Lung microvascular endothelial cell (primary cell): ENCODE results near the gene JADE1. TPM values are rescaled to one million over a fixed set of nuclear protein-coding genes. Genes with fewer than 3 reads are reported as not detected.

ENCODE experiments used
- DNase-seq, 2 donors: peaks; one replicate each; pipeline versions ENCODE4 v3.0.0 to v3.0.0-alpha.2; 2010; ENCODE audit warnings: low read depth in 2 of 2
- total RNA-seq: library from RNA; depleted of rRNA; stranded (reverse); fragments of >200 nt; gene quantifications from 2 replicates; pipeline ENCODE4 v1.2.1, GENCODE V29; 2014

Gene JADE1
- total RNA-seq, 1 donor from 2014 or later: 6.9 TPM

- no peak for DNase-seq
Observed at GRCh38 chr4:128840711-128841318, 31.3 kb downstream of the JADE1 start.

- no peak for DNase-seq
Observed at GRCh38 chr4:128841402-128841801, 31.9 kb downstream of the JADE1 start.

- no peak for DNase-seq
Observed at GRCh38 chr4:128844931-128845330, 35.4 kb downstream of the JADE1 start.

GRCh38 chr4:128846063-128846462, 36.6 kb downstream of the JADE1 start:
- no peak for DNase-seq

- DNase-seq: no peak
Observed at GRCh38 chr4:128847082-128847724, 37.7 kb downstream of the JADE1 start.

GRCh38 chr4:128848461-128848860, 39.0 kb downstream of the JADE1 start:
- no peak for DNase-seq

- DNase-seq: no peak
Observed at GRCh38 chr4:128850252-128850651, 40.8 kb downstream of the JADE1 start.

- no peak for DNase-seq
Observed at GRCh38 chr4:128853741-128854140, 44.2 kb downstream of the JADE1 start.

GRCh38 chr4:128854433-128854832, 44.9 kb downstream of the JADE1 start:
- DNase-seq: peak in 1 of 2 donors; percentile 39

GRCh38 chr4:128855621-128856020, 46.1 kb downstream of the JADE1 start:
- no peak for DNase-seq

GRCh38 chr4:128856246-128856645, 46.7 kb downstream of the JADE1 start:
- no peak for DNase-seq

- DNase-seq: no peak
Observed at GRCh38 chr4:128858879-128859671, 49.6 kb downstream of the JADE1 start.

- DNase-seq: peak; percentile 44 to 51
Observed at GRCh38 chr4:128859887-128860677, 50.6 kb downstream of the JADE1 start.

- DNase-seq: no peak
Observed at GRCh38 chr4:128861856-128862518, 52.5 kb downstream of the JADE1 start.

- peak; percentile 20 to 40 for DNase-seq
Observed at GRCh38 chr4:128862608-128863311, 53.3 kb downstream of the JADE1 start.

GRCh38 chr4:128863312-128864075, 54.0 kb downstream of the JADE1 start:
- DNase-seq: peak; percentile 84 to 89

GRCh38 chr4:128865132-128865531, 55.6 kb downstream of the JADE1 start:
- DNase-seq: no peak

GRCh38 chr4:128866269-128866668, 56.8 kb downstream of the JADE1 start:
- no peak for DNase-seq

- DNase-seq: no peak
Observed at GRCh38 chr4:128866691-128867090, 57.2 kb downstream of the JADE1 start.

- DNase-seq: no peak
Observed at GRCh38 chr4:128868758-128869157, 59.3 kb downstream of the JADE1 start.
